ENCODE results near the gene ZNF783. TPM values are rescaled to one million over a fixed set of nuclear protein-coding genes. Genes with fewer than 3 reads are reported as not detected.

Gene ZNF783
- total RNA-seq, 1 experiment from 2014 or later = 9.9 TPM

DNA sequence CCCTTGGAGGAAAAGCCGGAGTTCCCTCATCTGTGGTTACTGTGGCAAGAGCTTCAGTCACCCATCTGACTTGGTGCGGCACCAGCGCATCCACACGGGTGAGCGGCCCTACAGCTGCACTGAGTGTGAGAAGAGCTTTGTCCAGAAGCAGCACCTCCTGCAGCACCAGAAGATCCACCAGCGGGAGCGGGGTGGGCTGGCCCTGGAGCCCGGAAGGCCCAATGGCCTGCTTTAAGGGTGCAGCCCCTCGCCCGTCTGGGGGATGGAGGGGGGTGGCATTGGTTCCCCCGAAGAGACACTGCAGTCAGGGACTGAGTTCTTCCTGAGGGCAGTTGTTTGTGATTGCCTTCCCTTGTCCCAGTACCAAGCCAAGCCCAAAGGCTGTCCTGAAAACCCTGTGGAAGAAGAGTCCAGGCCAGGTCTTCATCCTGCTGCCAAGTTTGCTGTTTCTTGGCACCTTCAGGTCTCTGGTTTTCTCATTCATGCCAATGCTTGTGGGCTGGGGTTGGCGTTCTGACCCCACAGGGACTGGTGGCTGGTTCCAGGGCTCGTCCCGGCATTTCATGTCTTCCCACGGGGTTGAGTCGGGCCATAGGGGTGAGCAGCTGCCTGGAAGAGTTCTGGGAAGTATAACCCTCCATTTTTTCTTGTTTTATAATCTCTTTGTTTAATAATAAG lies 7.7 kb upstream of the ZNF783 start (continued):
- TF ChIP-seq, protein P1, sequence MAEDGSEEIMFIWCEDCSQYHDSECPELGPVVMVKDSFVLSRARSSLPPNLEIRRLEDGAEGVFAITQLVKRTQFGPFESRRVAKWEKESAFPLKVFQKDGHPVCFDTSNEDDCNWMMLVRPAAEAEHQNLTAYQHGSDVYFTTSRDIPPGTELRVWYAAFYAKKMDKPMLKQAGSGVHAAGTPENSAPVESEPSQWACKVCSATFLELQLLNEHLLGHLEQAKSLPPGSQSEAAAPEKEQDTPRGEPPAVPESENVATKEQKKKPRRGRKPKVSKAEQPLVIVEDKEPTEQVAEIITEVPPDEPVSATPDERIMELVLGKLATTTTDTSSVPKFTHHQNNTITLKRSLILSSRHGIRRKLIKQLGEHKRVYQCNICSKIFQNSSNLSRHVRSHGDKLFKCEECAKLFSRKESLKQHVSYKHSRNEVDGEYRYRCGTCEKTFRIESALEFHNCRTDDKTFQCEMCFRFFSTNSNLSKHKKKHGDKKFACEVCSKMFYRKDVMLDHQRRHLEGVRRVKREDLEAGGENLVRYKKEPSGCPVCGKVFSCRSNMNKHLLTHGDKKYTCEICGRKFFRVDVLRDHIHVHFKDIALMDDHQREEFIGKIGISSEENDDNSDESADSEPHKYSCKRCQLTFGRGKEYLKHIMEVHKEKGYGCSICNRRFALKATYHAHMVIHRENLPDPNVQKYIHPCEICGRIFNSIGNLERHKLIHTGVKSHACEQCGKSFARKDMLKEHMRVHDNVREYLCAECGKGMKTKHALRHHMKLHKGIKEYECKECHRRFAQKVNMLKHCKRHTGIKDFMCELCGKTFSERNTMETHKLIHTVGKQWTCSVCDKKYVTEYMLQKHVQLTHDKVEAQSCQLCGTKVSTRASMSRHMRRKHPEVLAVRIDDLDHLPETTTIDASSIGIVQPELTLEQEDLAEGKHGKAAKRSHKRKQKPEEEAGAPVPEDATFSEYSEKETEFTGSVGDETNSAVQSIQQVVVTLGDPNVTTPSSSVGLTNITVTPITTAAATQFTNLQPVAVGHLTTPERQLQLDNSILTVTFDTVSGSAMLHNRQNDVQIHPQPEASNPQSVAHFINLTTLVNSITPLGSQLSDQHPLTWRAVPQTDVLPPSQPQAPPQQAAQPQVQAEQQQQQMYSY (CRISPR knock-in tag; IDR thresholded peaks at IDR 0.05) = no peak
- TF ChIP-seq, protein P2, sequence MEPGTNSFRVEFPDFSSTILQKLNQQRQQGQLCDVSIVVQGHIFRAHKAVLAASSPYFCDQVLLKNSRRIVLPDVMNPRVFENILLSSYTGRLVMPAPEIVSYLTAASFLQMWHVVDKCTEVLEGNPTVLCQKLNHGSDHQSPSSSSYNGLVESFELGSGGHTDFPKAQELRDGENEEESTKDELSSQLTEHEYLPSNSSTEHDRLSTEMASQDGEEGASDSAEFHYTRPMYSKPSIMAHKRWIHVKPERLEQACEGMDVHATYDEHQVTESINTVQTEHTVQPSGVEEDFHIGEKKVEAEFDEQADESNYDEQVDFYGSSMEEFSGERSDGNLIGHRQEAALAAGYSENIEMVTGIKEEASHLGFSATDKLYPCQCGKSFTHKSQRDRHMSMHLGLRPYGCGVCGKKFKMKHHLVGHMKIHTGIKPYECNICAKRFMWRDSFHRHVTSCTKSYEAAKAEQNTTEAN (CRISPR knock-in tag; IDR thresholded peaks at IDR 0.05) = no peak
- TF ChIP-seq NFYB (CRISPR knock-in tag; conservative IDR thresholded peaks at IDR 0.05; ENCODE audit: low read depth) = no peak
- TF ChIP-seq, protein P3, sequence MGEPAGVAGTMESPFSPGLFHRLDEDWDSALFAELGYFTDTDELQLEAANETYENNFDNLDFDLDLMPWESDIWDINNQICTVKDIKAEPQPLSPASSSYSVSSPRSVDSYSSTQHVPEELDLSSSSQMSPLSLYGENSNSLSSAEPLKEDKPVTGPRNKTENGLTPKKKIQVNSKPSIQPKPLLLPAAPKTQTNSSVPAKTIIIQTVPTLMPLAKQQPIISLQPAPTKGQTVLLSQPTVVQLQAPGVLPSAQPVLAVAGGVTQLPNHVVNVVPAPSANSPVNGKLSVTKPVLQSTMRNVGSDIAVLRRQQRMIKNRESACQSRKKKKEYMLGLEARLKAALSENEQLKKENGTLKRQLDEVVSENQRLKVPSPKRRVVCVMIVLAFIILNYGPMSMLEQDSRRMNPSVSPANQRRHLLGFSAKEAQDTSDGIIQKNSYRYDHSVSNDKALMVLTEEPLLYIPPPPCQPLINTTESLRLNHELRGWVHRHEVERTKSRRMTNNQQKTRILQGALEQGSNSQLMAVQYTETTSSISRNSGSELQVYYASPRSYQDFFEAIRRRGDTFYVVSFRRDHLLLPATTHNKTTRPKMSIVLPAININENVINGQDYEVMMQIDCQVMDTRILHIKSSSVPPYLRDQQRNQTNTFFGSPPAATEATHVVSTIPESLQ (CRISPR knock-in tag; IDR thresholded peaks at IDR 0.05) = no peak
- no peak for TF ChIP-seq GTF2I (CRISPR knock-in tag; conservative IDR thresholded peaks at IDR 0.05)
- no peak for TF ChIP-seq FOXJ3 (CRISPR knock-in tag; IDR thresholded peaks at IDR 0.05; ENCODE audit: borderline replicate concordance)
- TF ChIP-seq PRRX2 (CRISPR knock-in tag; IDR thresholded peaks at IDR 0.05) = no peak
- TF ChIP-seq ZNF219 (CRISPR knock-in tag; IDR thresholded peaks at IDR 0.05; ENCODE audit: borderline replicate concordance) = no peak

DNA sequence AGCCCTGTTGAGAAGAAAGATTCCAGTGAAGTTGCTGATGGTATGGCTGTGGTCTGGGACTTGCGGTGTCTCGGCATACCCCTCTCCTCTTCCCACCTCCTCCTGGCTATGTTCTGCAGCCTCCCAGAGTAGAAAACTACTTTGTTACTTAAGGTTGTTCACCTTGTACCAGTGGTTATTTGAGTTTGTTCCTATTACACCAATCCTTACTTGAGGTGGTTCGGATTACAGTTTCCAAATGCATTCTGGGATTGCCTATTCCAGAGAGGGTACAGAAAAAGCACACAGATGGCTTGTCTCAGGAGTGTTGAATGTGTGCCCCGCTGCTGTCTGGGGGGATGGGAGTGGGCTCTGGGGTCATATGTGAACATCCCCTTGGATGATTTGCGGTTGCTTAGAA lies 6.8 kb upstream of the ZNF783 start:
- POLR2A ChIA-PET = no interaction called here
- DNase-seq (ENCODE audit: low spot score) = no peak
- no peak overlapping the region for H3K4me3 Mint-ChIP-seq

DNA sequence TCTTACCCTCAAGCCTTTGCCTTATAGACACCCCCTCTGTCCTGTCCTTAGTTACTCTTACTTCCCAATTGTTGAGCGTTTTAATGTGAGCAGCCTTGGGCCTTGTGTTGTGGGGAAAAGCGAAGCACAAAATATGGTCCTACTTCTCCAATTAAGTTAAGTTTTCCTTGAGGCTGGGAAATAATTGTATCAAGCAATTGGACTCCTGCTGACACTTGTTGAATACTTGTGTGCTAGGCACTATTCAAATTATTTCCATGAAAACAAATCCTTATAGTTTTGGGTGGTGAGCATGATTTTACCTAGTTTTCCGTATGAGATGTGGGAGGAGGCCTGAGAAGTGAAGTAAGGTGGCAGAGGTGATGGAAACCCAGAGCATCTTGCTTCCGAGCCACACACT lies 5.4 kb upstream of the ZNF783 start:
- CTCF ChIA-PET = no interaction called here
- H3K4me1 Mint-ChIP-seq = no peaks in the 10 kb centered on the region
- peaks cover 32% of the 10 kb centered on the region for H3K36me3 Mint-ChIP-seq
- DNase-seq (ENCODE audit: low spot score) (no peak), ATAC-seq (no peak)
- no peak overlapping the region for H3K4me3 Mint-ChIP-seq
- POLR2A ChIA-PET = no interaction called here
- H3K9me3 Mint-ChIP-seq = no peaks in the 10 kb centered on the region
- H3K27me3 Mint-ChIP-seq (ENCODE audit: low read depth) = peaks cover 17% of the 10 kb centered on the region
- H3K27ac Mint-ChIP-seq = no peak overlapping the region
- TF ChIP-seq, protein P4, sequence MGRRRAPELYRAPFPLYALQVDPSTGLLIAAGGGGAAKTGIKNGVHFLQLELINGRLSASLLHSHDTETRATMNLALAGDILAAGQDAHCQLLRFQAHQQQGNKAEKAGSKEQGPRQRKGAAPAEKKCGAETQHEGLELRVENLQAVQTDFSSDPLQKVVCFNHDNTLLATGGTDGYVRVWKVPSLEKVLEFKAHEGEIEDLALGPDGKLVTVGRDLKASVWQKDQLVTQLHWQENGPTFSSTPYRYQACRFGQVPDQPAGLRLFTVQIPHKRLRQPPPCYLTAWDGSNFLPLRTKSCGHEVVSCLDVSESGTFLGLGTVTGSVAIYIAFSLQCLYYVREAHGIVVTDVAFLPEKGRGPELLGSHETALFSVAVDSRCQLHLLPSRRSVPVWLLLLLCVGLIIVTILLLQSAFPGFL (CRISPR knock-in tag; IDR thresholded peaks at IDR 0.05; ENCODE audit: borderline replicate concordance) = no peak
- no peak for TF ChIP-seq NR3C1 (CRISPR knock-in tag; conservative IDR thresholded peaks at IDR 0.05; ENCODE audit: low read depth)
- no peak for TF ChIP-seq TCF7 (CRISPR knock-in tag; IDR thresholded peaks at IDR 0.05; ENCODE audit: low read depth)
- TF ChIP-seq TEAD4 (CRISPR knock-in tag; IDR thresholded peaks at IDR 0.05) = no peak
- TF ChIP-seq, protein P5, sequence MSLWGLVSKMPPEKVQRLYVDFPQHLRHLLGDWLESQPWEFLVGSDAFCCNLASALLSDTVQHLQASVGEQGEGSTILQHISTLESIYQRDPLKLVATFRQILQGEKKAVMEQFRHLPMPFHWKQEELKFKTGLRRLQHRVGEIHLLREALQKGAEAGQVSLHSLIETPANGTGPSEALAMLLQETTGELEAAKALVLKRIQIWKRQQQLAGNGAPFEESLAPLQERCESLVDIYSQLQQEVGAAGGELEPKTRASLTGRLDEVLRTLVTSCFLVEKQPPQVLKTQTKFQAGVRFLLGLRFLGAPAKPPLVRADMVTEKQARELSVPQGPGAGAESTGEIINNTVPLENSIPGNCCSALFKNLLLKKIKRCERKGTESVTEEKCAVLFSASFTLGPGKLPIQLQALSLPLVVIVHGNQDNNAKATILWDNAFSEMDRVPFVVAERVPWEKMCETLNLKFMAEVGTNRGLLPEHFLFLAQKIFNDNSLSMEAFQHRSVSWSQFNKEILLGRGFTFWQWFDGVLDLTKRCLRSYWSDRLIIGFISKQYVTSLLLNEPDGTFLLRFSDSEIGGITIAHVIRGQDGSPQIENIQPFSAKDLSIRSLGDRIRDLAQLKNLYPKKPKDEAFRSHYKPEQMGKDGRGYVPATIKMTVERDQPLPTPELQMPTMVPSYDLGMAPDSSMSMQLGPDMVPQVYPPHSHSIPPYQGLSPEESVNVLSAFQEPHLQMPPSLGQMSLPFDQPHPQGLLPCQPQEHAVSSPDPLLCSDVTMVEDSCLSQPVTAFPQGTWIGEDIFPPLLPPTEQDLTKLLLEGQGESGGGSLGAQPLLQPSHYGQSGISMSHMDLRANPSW (CRISPR knock-in tag; conservative IDR thresholded peaks at IDR 0.05; ENCODE audit: low read depth) = no peak
- no peak for TF ChIP-seq ESRRA (CRISPR knock-in tag; IDR thresholded peaks at IDR 0.05; ENCODE audit: borderline replicate concordance)
- TF ChIP-seq CREM (CRISPR knock-in tag; IDR thresholded peaks at IDR 0.05) = no peak
- TF ChIP-seq NFE2L1 (CRISPR knock-in tag; IDR thresholded peaks at IDR 0.05) = no peak
- TF ChIP-seq ZNF232 (CRISPR knock-in tag; IDR thresholded peaks at IDR 0.05) = no peak
- no peak for TF ChIP-seq SOX15 (CRISPR knock-in tag; IDR thresholded peaks at IDR 0.05)
- TF ChIP-seq, protein P6, sequence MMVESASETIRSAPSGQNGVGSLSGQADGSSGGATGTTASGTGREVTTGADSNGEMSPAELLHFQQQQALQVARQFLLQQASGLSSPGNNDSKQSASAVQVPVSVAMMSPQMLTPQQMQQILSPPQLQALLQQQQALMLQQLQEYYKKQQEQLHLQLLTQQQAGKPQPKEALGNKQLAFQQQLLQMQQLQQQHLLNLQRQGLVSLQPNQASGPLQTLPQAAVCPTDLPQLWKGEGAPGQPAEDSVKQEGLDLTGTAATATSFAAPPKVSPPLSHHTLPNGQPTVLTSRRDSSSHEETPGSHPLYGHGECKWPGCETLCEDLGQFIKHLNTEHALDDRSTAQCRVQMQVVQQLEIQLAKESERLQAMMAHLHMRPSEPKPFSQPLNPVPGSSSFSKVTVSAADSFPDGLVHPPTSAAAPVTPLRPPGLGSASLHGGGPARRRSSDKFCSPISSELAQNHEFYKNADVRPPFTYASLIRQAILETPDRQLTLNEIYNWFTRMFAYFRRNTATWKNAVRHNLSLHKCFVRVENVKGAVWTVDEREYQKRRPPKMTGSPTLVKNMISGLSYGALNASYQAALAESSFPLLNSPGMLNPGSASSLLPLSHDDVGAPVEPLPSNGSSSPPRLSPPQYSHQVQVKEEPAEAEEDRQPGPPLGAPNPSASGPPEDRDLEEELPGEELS (CRISPR knock-in tag; IDR thresholded peaks at IDR 0.05) = no peak

More for the DNA sequence above, 6.8 kb upstream of the ZNF783 start:
- peaks cover 3% of the 10 kb centered on the region for H3K27me3 Mint-ChIP-seq (ENCODE audit: low read depth)
- ATAC-seq = no peak
- H3K9me3 Mint-ChIP-seq = no peaks in the 10 kb centered on the region
- TF ChIP-seq CREB1 (CRISPR knock-in tag; IDR thresholded peaks at IDR 0.05) (no peak), OVOL2 (CRISPR knock-in tag; IDR thresholded peaks at IDR 0.05; ENCODE audit: borderline replicate concordance) (no peak)
- CTCF ChIA-PET = no interaction called here
- H3K27ac Mint-ChIP-seq = no peak overlapping the region
- H3K36me3 Mint-ChIP-seq = peaks cover 39% of the 10 kb centered on the region
- H3K4me1 Mint-ChIP-seq = no peaks in the 10 kb centered on the region
